ENCODE data around the gene MICALL1.

DNA sequence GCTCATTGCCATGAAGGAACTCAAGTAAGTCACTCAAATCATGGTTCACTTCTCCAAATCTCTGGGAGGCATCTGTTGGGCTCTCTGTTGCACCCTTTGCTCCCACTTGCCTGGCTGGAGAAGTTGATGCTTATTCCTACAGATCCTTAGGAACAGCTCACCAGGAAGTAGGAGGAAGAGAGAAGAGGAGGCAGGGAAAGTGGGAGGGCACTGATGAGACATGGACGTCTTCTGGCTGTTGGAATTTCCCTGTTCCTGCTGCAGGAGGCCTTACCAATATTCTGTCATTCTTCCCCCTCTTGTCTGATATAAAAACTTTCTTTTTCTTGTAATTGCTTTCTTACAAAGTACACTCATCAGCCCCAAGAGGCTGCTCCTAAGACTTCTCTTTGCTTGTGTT lies 61.0 kb downstream of the MICALL1 start:
- TF ChIP-seq POLR2AphosphoS5 (IDR thresholded peaks at IDR 0.05) (no peak), POLR2A (IDR thresholded peaks at IDR 0.05) (no peak)
- TF ChIP-seq, protein P1, sequence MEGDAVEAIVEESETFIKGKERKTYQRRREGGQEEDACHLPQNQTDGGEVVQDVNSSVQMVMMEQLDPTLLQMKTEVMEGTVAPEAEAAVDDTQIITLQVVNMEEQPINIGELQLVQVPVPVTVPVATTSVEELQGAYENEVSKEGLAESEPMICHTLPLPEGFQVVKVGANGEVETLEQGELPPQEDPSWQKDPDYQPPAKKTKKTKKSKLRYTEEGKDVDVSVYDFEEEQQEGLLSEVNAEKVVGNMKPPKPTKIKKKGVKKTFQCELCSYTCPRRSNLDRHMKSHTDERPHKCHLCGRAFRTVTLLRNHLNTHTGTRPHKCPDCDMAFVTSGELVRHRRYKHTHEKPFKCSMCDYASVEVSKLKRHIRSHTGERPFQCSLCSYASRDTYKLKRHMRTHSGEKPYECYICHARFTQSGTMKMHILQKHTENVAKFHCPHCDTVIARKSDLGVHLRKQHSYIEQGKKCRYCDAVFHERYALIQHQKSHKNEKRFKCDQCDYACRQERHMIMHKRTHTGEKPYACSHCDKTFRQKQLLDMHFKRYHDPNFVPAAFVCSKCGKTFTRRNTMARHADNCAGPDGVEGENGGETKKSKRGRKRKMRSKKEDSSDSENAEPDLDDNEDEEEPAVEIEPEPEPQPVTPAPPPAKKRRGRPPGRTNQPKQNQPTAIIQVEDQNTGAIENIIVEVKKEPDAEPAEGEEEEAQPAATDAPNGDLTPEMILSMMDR (IDR thresholded peaks at IDR 0.05 in 8 of 11, conservative IDR thresholded peaks at IDR 0.05 in 3 of 11): no peak

All from spleen (tissue), 7 donors.